HEK293 (cell line): Measurements from ENCODE around the gene CHID1.

ENCODE experiments used
- AEBP2 ChIP-seq: fragments of 450-650 bp; formaldehyde crosslinking; IDR thresholded peaks from 2 replicates; pipeline ENCODE4 v1.5.1; 2016; ENCODE audit warnings: missing biosample characterization, missing genetic modification characterization, borderline replicate concordance
- BCL6B ChIP-seq: fragments of 450-650 bp; formaldehyde crosslinking; IDR thresholded peaks from 2 replicates; pipeline ENCODE4 v1.5.1; 2017; ENCODE audit warnings: missing biosample characterization, missing genetic modification characterization
- KLF9 ChIP-seq: fragments of 450-650 bp; formaldehyde crosslinking; IDR thresholded peaks from 2 replicates; pipeline ENCODE4 v1.5.1; 2016; ENCODE audit warnings: missing biosample characterization, missing genetic modification characterization, low read depth
- REST ChIP-seq: fragments of 450-650 bp; formaldehyde crosslinking; IDR thresholded peaks from 2 replicates; pipeline ENCODE4 v1.5.1; 2016; ENCODE audit warnings: missing biosample characterization, missing genetic modification characterization
- SCRT1 ChIP-seq: fragments of 450-650 bp; formaldehyde crosslinking; IDR thresholded peaks from 2 replicates; pipeline ENCODE4 v1.5.1; 2016; ENCODE audit warnings: missing biosample characterization, missing genetic modification characterization, borderline replicate concordance
- SETDB1 ChIP-seq: IDR thresholded peaks from one replicate; pipeline ENCODE4 v1.6.1; 2017; ENCODE audit warnings: mild to moderate bottlenecking, low read length, moderate library complexity, mixed read lengths; ENCODE audit not compliant: insufficient read length
- WT1 ChIP-seq: fragments of 450-650 bp; formaldehyde crosslinking; IDR thresholded peaks from 2 replicates; pipeline ENCODE4 v1.5.1; 2016; ENCODE audit warnings: missing biosample characterization, missing genetic modification characterization
- ZBTB1 ChIP-seq: fragments of 450-650 bp; formaldehyde crosslinking; IDR thresholded peaks from 2 replicates; pipeline ENCODE4 v1.5.1; 2016; ENCODE audit warnings: missing biosample characterization, missing genetic modification characterization
- ZBTB10 ChIP-seq: fragments of 450-650 bp; formaldehyde crosslinking; IDR thresholded peaks from 2 replicates; pipeline ENCODE4 v1.5.1; 2016; ENCODE audit warnings: missing biosample characterization, missing genetic modification characterization
- ZBTB17 ChIP-seq: fragments of 450-650 bp; formaldehyde crosslinking; IDR thresholded peaks from 2 replicates; pipeline ENCODE4 v1.5.1; 2016; ENCODE audit warnings: missing biosample characterization, missing genetic modification characterization
- ZBTB6 ChIP-seq: fragments of 450-650 bp; formaldehyde crosslinking; IDR thresholded peaks from 2 replicates; pipeline ENCODE4 v1.5.1; 2017; ENCODE audit warnings: missing biosample characterization, missing genetic modification characterization
- ZEB2 ChIP-seq: fragments of 450-650 bp; formaldehyde crosslinking; IDR thresholded peaks from 2 replicates; pipeline ENCODE4 v1.5.1; 2016; ENCODE audit warnings: missing biosample characterization, missing genetic modification characterization
- ZFHX2 ChIP-seq: fragments of 450-650 bp; formaldehyde crosslinking; conservative IDR thresholded peaks from 2 replicates; pipeline ENCODE4 v1.5.1; 2016; ENCODE audit warnings: missing biosample characterization, missing genetic modification characterization
- ZFP37 ChIP-seq: fragments of 450-650 bp; formaldehyde crosslinking; IDR thresholded peaks from 2 replicates; pipeline ENCODE4 v1.5.1; 2016; ENCODE audit warnings: missing biosample characterization, missing genetic modification characterization
- ZNF10 ChIP-seq: fragments of 450-650 bp; formaldehyde crosslinking; IDR thresholded peaks from 2 replicates; pipeline ENCODE4 v1.5.1; 2017; ENCODE audit warnings: missing biosample characterization, missing genetic modification characterization
- ZNF132 ChIP-seq: fragments of 450-650 bp; formaldehyde crosslinking; IDR thresholded peaks from 2 replicates; pipeline ENCODE4 v1.5.1; 2017; ENCODE audit warnings: missing biosample characterization, missing genetic modification characterization, borderline replicate concordance
- ZNF16 ChIP-seq: fragments of 450-650 bp; formaldehyde crosslinking; IDR thresholded peaks from 2 replicates; pipeline ENCODE4 v1.5.1; 2016; ENCODE audit warnings: low read depth, missing biosample characterization, missing genetic modification characterization
- ZNF169 ChIP-seq: fragments of 450-650 bp; formaldehyde crosslinking; IDR thresholded peaks from 2 replicates; pipeline ENCODE4 v1.5.1; 2016; ENCODE audit warnings: missing biosample characterization, missing genetic modification characterization
- ZNF266 ChIP-seq: fragments of 450-650 bp; formaldehyde crosslinking; IDR thresholded peaks from 2 replicates; pipeline ENCODE4 v1.5.1; 2016; ENCODE audit warnings: missing biosample characterization, missing genetic modification characterization, low read depth
- ZNF37A ChIP-seq: fragments of 450-650 bp; IDR thresholded peaks from 2 replicates; pipeline ENCODE4 v1.5.1; 2018; ENCODE audit warnings: missing biosample characterization, missing genetic modification characterization
- ZNF510 ChIP-seq: fragments of 450-650 bp; formaldehyde crosslinking; IDR thresholded peaks from 2 replicates; pipeline ENCODE4 v1.5.1; 2018; ENCODE audit warnings: mild to moderate bottlenecking, missing genetic modification characterization, missing biosample characterization; ENCODE audit not compliant: insufficient replicate concordance
- ZNF521 ChIP-seq: fragments of 450-650 bp; formaldehyde crosslinking; IDR thresholded peaks from 2 replicates; pipeline ENCODE4 v1.5.1; 2017; ENCODE audit warnings: missing biosample characterization, mild to moderate bottlenecking, missing genetic modification characterization
- ZNF548 ChIP-seq: fragments of 450-650 bp; formaldehyde crosslinking; IDR thresholded peaks from 2 replicates; pipeline ENCODE4 v1.5.1; 2016; ENCODE audit warnings: missing biosample characterization, missing genetic modification characterization
- ZNF580 ChIP-seq: fragments of 450-650 bp; formaldehyde crosslinking; IDR thresholded peaks from 2 replicates; pipeline ENCODE4 v1.5.1; 2016; ENCODE audit warnings: missing biosample characterization, missing genetic modification characterization
- ZNF623 ChIP-seq: fragments of 450-650 bp; formaldehyde crosslinking; IDR thresholded peaks from 2 replicates; pipeline ENCODE4 v1.5.1; 2016; ENCODE audit warnings: missing biosample characterization, missing genetic modification characterization
- ZNF639 ChIP-seq: fragments of 450-650 bp; formaldehyde crosslinking; IDR thresholded peaks from 2 replicates; pipeline ENCODE4 v1.5.1; 2016; ENCODE audit warnings: missing biosample characterization, missing genetic modification characterization
- ZNF660 ChIP-seq: fragments of 450-650 bp; IDR thresholded peaks from 2 replicates; pipeline ENCODE4 v1.5.1; 2018; ENCODE audit warnings: missing biosample characterization, mild to moderate bottlenecking, missing genetic modification characterization
- ZNF747 ChIP-seq: fragments of 450-650 bp; formaldehyde crosslinking; IDR thresholded peaks from 2 replicates; pipeline ENCODE4 v1.5.1; 2016; ENCODE audit warnings: missing biosample characterization, missing genetic modification characterization

Gene CHID1

GRCh38 chr11:859394-860131 lies 51.0 kb downstream of the CHID1 start (continued):
- TF ChIP-seq ZBTB17 (tag by site-specific recombination) (peak; percentile 77), ZEB2 (no peak), ZBTB10 (tag by site-specific recombination) (peak; percentile 89), SETDB1 (no peak), ZNF580 (tag by site-specific recombination) (no peak), ZNF169 (tag by site-specific recombination) (no peak), WT1 (tag by site-specific recombination) (0 out of 2 replicates have a peak, but pooled peaks have one; percentile 25), ZNF639 (tag by site-specific recombination) (no peak), REST (tag by site-specific recombination) (no peak), ZNF266 (tag by site-specific recombination) (no peak), ZNF16 (tag by site-specific recombination) (no peak), ZNF10 (tag by site-specific recombination) (no peak), ZBTB6 (no peak), ZNF510 (tag by site-specific recombination) (no peak), ZNF37A (tag by site-specific recombination) (no peak), ZNF660 (tag by site-specific recombination) (no peak), AEBP2 (tag by site-specific recombination) (no peak), KLF9 (tag by site-specific recombination) (no peak), ZNF747 (tag by site-specific recombination) (no peak), ZFHX2 (peak; percentile 17; the same call in 1 of the 2 replicates), ZNF132 (tag by site-specific recombination) (no peak), ZBTB1 (no peak), ZNF548 (tag by site-specific recombination) (no peak), SCRT1 (tag by site-specific recombination) (no peak), ZFP37 (tag by site-specific recombination) (no peak), BCL6B (no peak), ZNF521 (tag by site-specific recombination) (no peak), ZNF623 (tag by site-specific recombination) (no peak)
